K562 (cell line): Measurements from ENCODE around the gene ARHGAP35. TPM values are rescaled to one million over a fixed set of nuclear protein-coding genes. Genes with fewer than 3 reads are reported as not detected.
A peak's percentile ranks its signal among the peaks of the same experiment; 100 is the strongest.

Source experiments
- E2F1 ChIP-seq: sonication (generic); formaldehyde crosslinking; IDR thresholded peaks from 2 replicates; pipeline ENCODE4 v1.8.1; 2023; ENCODE audit warnings: mild to moderate bottlenecking, missing genetic modification reagents, moderate library complexity
- PHTF2 ChIP-seq: fragments of 250-450 bp; sonication (Bioruptor Pico); IDR thresholded peaks from 2 replicates; pipeline ENCODE4 v1.5.0; 2021; ENCODE audit warnings: mild to moderate bottlenecking
- RBBP5 ChIP-seq: fragments of 200-600 bp; sonication (generic); IDR thresholded peaks from 2 replicates; pipeline ENCODE4 v1.6.1; 2012; ENCODE audit warnings: borderline replicate concordance, mild to moderate bottlenecking, low read length, control low read depth, inconsistent platforms; ENCODE audit not compliant: insufficient read depth, poor library complexity, severe bottlenecking
- TEAD4 ChIP-seq, 2 experiments: sonication (generic) in 1 of 2; formaldehyde crosslinking in 1 of 2; IDR thresholded peaks; 2 replicates each; pipeline versions ENCODE4 v1.6.1 to v1.8.0; 2012 to 2022; ENCODE audit warnings: borderline replicate concordance in 1 of 2, inconsistent platforms in 1 of 2, low read length in 1 of 2, mild to moderate bottlenecking in 1 of 2, missing genetic modification reagents in 1 of 2
- ZNF282 ChIP-seq: sonication (generic); formaldehyde crosslinking; IDR thresholded peaks from 2 replicates; pipeline ENCODE4 v1.8.1; 2023; ENCODE audit warnings: missing genetic modification reagents
- ZNF318 ChIP-seq, 2 experiments: fragments of 450-650 bp; IDR thresholded peaks; 2 replicates each; pipeline ENCODE4 v1.6.1; 2016; ENCODE audit warnings: mild to moderate bottlenecking in 2 of 2, borderline replicate concordance in 1 of 2, low read depth in 1 of 2, moderate library complexity in 1 of 2
- ZNF609 ChIP-seq: sonication (generic); formaldehyde crosslinking; IDR thresholded peaks from 2 replicates; pipeline ENCODE4 v1.8.1; 2023; ENCODE audit warnings: missing genetic modification reagents, mild to moderate bottlenecking, borderline replicate concordance
- ZNF644 ChIP-seq: fragments of 200-800 bp; sonication (Bioruptor generic); IDR thresholded peaks from 2 replicates; pipeline ENCODE4 v1.6.1; 2016; ENCODE audit warnings: low read depth, missing genetic modification characterization, missing compliant biosample characterization
- ZNF699 ChIP-seq: fragments of 250-450 bp; sonication (Bioruptor Pico); IDR thresholded peaks from 2 replicates; pipeline ENCODE4 v1.8.0; 2021; ENCODE audit warnings: mild to moderate bottlenecking, moderate library complexity; ENCODE audit not compliant: insufficient replicate concordance
- polyA plus RNA-seq, 8 experiments: library from polyadenylated mRNA; depleted of rRNA in 4 of 8; stranded (reverse) in 5 of 8; unstranded in 3 of 8; fragments of >200 nt; fragmentation: Nextera tagmentation in 2 of 8; fragmentation: Illumina TruSeq in 1 of 8; extraction: Ambion mirVana in 2 of 8; extraction: Trizol in 1 of 8; gene quantifications; 2 replicates each; pipeline versions ENCODE4 v1.2.1 to v1.2.3, GENCODE V29; 2011 to 2014; ENCODE audit warnings: inconsistent platforms in 1 of 8, missing spikeins in 1 of 8
- total RNA-seq, 7 experiments: library from RNA; depleted of rRNA in 6 of 7; stranded (reverse); fragments of >200 nt in 6 of 7; fragmentation: Illumina TruSeq in 2 of 7; extraction: Trizol in 2 of 7; gene quantifications; 2 replicates each; pipeline versions ENCODE4 v1.2.1 to v1.2.3, GENCODE V29; 2011 to 2021; ENCODE audit warnings: low replicate concordance in 1 of 7

ARHGAP35 gene
- total and polyA plus RNA-seq, 9 of the 15 experiments (the other 6 are each of a cell fraction or from before 2014, with no cell fraction given): 0.27 to 26.4 (median 10.2) TPM

GRCh38 chr19:46862974-46863632 is 2.3 kb downstream of the ARHGAP35 start (continued):
- TF ChIP-seq ZNF318 (IDR thresholded peaks at IDR 0.05; ENCODE audit: borderline replicate concordance in 1 of 2, low read depth in 1 of 2): peak in 1 of 2 experiments; percentile 21; a peak in 1 of 4 replicates
- no peak for TF ChIP-seq PHTF2 (CRISPR knock-in tag)
- peak; percentile 10 for TF ChIP-seq RBBP5
- TF ChIP-seq E2F1 (CRISPR knock-in tag): no peak
- TF ChIP-seq TEAD4 (IDR thresholded peaks at IDR 0.05; ENCODE audit: low read length): no peak; the same call in 1 of the 2 replicates
- no peak for TF ChIP-seq TEAD4 (CRISPR knock-in tag; IDR thresholded peaks at IDR 0.05; ENCODE audit: borderline replicate concordance)
- no peak for TF ChIP-seq ZNF644 (tag)
- TF ChIP-seq ZNF609: no peak
- TF ChIP-seq ZNF699 (CRISPR knock-in tag): no peak
- no peak for TF ChIP-seq ZNF282 (CRISPR knock-in tag)
